Measurements from ENCODE around the gene LNX2. TPM values are rescaled to one million over a fixed set of nuclear protein-coding genes. Genes with fewer than 3 reads are reported as not detected.

LNX2 gene
- total RNA-seq, 1 donor from 2014 or later, result 11.3 TPM

- DNase-seq (ENCODE audit: low read depth in 2 of 2), result peak; percentile 36 to 91
Measured at GRCh38 chr13:27607125-27607524, 13.2 kb downstream of the LNX2 start.

GRCh38 chr13:27605610-27606200, 14.6 kb downstream of the LNX2 start:
- no peak for DNase-seq (ENCODE audit: low read depth in 2 of 2)

GRCh38 chr13:27605099-27605498, 15.2 kb downstream of the LNX2 start:
- no peak for DNase-seq (ENCODE audit: low read depth in 2 of 2)

- no peak for DNase-seq (ENCODE audit: low read depth in 2 of 2)
Measured at GRCh38 chr13:27601803-27602202, 18.5 kb downstream of the LNX2 start.

GRCh38 chr13:27601208-27601607, 19.1 kb downstream of the LNX2 start:
- no peak for DNase-seq (ENCODE audit: low read depth in 2 of 2)

- DNase-seq (ENCODE audit: low read depth in 2 of 2), result no peak
Measured at GRCh38 chr13:27600711-27601110, 19.6 kb downstream of the LNX2 start.

- DNase-seq (ENCODE audit: low read depth in 2 of 2), result peak; percentile 72 to 77
Measured at GRCh38 chr13:27599845-27600553, 20.3 kb downstream of the LNX2 start.

- DNase-seq (ENCODE audit: low read depth in 2 of 2), result no peak
Measured at GRCh38 chr13:27599096-27599495, 21.2 kb downstream of the LNX2 start.

- DNase-seq (ENCODE audit: low read depth in 2 of 2), result peak in 1 of 2 donors; percentile 27
Measured at GRCh38 chr13:27595055-27595811, 25.1 kb downstream of the LNX2 start.

- DNase-seq (ENCODE audit: low read depth in 2 of 2), result no peak
Measured at GRCh38 chr13:27593267-27593666, 27.1 kb downstream of the LNX2 start.

GRCh38 chr13:27592865-27593264, 27.5 kb downstream of the LNX2 start:
- DNase-seq (ENCODE audit: low read depth in 2 of 2), result no peak

GRCh38 chr13:27588405-27588804, 31.9 kb downstream of the LNX2 start:
- no peak for DNase-seq (ENCODE audit: low read depth in 2 of 2)

GRCh38 chr13:27587095-27587746, 33.1 kb downstream of the LNX2 start:
- no peak for DNase-seq (ENCODE audit: low read depth in 2 of 2)

- peak; percentile 64 to 82 for DNase-seq (ENCODE audit: low read depth in 2 of 2)
Measured at GRCh38 chr13:27583645-27584044, 36.7 kb downstream of the LNX2 start.

- DNase-seq (ENCODE audit: low read depth in 2 of 2), result peak; percentile 17 to 29
Measured at GRCh38 chr13:27578121-27579030, 42.0 kb downstream of the LNX2 start.

GRCh38 chr13:27574661-27575060, 45.7 kb downstream of the LNX2 start:
- DNase-seq (ENCODE audit: low read depth in 2 of 2), result no peak

- DNase-seq (ENCODE audit: low read depth in 2 of 2), result peak in 1 of 2 donors; percentile 78
Measured at GRCh38 chr13:27573265-27573664, 47.1 kb downstream of the LNX2 start.

GRCh38 chr13:27572234-27572901, 48.0 kb downstream of the LNX2 start:
- peak; percentile 17 to 24 for DNase-seq (ENCODE audit: low read depth in 2 of 2)

GRCh38 chr13:27570906-27571305, 49.4 kb downstream of the LNX2 start:
- DNase-seq (ENCODE audit: low read depth in 2 of 2), result no peak

GRCh38 chr13:27569405-27569804, 50.9 kb downstream of the LNX2 start:
- DNase-seq (ENCODE audit: low read depth in 2 of 2), result no peak

All from lung microvascular endothelial cell (primary cell).